AG09319 (cell line): ENCODE results near the gene PREX1.

Experiments
- DNase-seq: peaks from one replicate; pipeline ENCODE4 v3.0.0-alpha.2; 2010; ENCODE audit warnings: low read depth; ENCODE audit errors: extremely low read depth
- CTCF ChIP-seq: IDR thresholded peaks from 2 replicates; pipeline ENCODE4 v1.5.1; 2011; ENCODE audit warnings: low read depth, mild to moderate bottlenecking, inconsistent platforms, low read length, moderate library complexity

Gene PREX1

DNA sequence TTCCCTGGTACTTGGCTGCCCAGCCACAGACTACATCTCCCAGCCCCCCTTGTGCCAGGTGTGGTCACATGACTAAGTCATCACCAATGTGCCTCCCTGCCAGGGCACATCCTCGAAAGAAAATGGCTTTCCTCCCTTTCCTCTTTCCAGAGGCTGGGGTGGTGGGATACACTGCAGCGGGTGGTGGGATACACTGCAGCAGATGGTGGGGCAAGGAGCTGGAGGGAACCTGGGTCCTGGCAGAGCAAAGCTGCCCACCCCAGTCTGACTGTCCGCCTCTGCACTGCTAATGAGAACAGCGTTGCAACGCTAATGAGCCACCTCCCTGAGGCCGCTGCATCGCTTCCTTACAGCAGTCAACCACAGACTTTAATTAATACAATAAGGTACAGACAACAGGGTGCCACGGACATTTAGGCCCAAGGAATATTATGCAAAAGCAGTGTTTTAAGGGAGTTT, 125.3 kb downstream of the PREX1 start:
- TF ChIP-seq CTCF = no peak
- no peak for DNase-seq

DNA sequence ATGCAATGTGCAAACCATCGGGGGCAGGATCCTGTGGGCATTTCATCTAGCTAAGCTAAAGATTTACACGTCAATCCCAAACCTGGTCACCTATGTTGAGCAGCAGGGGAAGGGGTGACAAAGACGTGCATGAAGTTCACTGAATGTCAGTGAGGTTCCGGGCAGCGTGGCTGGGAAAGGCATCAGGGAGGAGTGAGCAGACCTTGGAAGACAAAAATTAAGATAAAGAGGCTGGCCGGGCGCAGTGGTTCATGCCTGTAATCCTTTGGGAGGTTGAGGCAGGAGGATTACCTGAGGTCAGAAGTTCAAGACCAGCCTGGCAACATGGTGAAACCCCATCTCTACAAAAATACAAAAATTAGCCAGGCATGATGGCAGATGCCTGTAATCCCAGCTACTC, 126.1 kb downstream of the PREX1 start:
- TF ChIP-seq CTCF = no peak
- DNase-seq = no peak

DNA sequence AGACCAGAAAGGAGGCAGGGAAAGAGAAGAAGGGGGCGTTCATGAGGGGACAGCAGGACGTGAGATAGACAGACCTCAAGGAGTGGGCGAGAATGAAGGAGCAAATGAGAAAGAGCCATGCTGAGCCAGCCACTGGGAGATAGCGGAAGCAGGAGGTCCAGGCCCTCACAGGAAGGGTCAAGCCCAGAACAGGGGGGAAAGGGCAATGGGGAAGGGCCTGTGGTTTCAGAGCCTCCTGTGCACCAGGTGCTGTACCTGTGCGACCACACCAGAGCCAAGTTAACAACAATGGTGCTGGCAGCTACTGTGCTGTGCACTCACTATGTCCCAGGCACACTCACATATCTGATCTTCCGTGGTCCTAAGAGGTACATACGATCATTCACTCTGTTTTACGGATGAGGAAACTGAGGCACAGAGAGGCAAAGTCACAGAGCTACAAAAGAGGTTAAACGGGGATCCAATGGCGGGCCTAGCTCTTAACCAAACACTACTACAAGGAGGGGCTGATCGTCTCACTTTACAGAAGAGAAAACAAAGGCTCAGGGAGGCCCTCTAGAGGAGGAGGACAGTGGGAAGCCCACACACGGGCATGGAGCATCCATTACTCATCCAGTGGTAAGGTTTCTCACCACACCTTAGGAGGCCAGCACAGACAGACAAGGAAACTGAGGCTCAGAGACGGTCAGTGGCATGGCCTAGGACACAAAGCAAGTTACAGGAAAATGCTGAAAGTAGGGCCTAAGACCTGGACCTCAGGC, 129.1 kb downstream of the PREX1 start:
- DNase-seq = no peak
- TF ChIP-seq CTCF = no peak

GRCh38 chr20:48697845-48698491, 129.8 kb downstream of the PREX1 start:
- TF ChIP-seq CTCF = no peak
- no peak for DNase-seq

GRCh38 chr20:48696671-48697070, 131.1 kb downstream of the PREX1 start:
- no peak for TF ChIP-seq CTCF
- no peak for DNase-seq

DNA sequence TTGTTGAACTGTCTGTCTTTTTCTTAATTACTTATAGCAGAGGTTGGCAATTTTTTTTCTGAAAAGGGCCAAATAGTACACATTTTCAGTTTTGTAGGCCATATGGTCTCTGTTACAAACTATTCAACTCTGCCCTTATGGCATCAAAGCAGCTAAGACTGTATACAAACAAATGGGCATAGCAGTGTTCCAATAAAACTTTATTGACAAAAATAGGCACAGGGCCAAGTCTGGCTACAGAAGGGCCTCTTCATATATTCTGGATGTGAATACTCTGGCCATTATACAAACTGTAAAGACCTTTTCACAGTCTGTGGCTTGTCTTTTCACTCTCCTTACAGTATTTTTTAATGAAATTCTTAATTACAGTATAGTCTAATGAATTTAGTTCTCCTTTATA, 132.1 kb downstream of the PREX1 start:
- no peak for DNase-seq
- no peak for TF ChIP-seq CTCF

GRCh38 chr20:48695255-48695654, 132.5 kb downstream of the PREX1 start:
- no peak for TF ChIP-seq CTCF
- DNase-seq = no peak
